IMR-90 (cell line): ENCODE data around the gene CAPN10. TPM values are rescaled to one million over a fixed set of nuclear protein-coding genes. Genes with fewer than 3 reads are reported as not detected.

ENCODE experiments used
- ATAC-seq: fragments of 200-7000 bp; cut with Tn5 transposase; 2 replicates; pipeline ENCODE4 v1.9.1; 2020; ENCODE audit warnings: low read depth, mild to moderate bottlenecking, moderate library complexity
- BruUV-seq: library from RNA; stranded (reverse); fragments of 400-500 nt; replicated peaks from 2 replicates; lab custom pipeline; 2021; lab: Mats Ljungman, UMichigan
- CTCF ChIA-PET: fragments of 300-600 bp; formaldehyde crosslinking; extraction: SDS; loops from one replicate; lab custom pipeline; 2021; ENCODE audit warnings: antibody characterized with exemption; lab: Yijun Ruan, JAX
- POLR2A ChIA-PET: fragments of 300-600 bp; sonication (Branson Sonifier 250); formaldehyde crosslinking; loops from one replicate; lab custom pipeline; 2022; ENCODE audit warnings: antibody characterized with exemption; ENCODE audit not compliant: unreplicated experiment; lab: Charles Lee
- DNase-seq: peaks from one replicate; pipeline ENCODE4 v3.0.0; 2013
- H2AFZ ChIP-seq: replicated peaks from 2 replicates; pipeline ENCODE3; 2013; ENCODE audit warnings: low read length, mild to moderate bottlenecking; ENCODE audit not compliant: poor library complexity
- H2AK5ac ChIP-seq: 2 replicates; pipeline ENCODE4 v1.6.1; 2013; ENCODE audit warnings: low read depth, low read length, inconsistent platforms
- H2AK9ac ChIP-seq: replicated peaks from 2 replicates; pipeline ENCODE3; 2013; ENCODE audit warnings: mild to moderate bottlenecking, low read depth, low read length, moderate library complexity; ENCODE audit not compliant: poor library complexity
- H2BK120ac ChIP-seq: 2 replicates; pipeline ENCODE4 v1.6.1; 2013; ENCODE audit warnings: low read depth, low read length, inconsistent platforms
- H2BK15ac ChIP-seq: 3 replicates; pipeline ENCODE4 v1.6.1; 2013; ENCODE audit warnings: low read depth, low read length, inconsistent platforms
- H2BK20ac ChIP-seq: 2 replicates; pipeline ENCODE4 v1.6.1; 2013; ENCODE audit warnings: low read depth, mild to moderate bottlenecking, inconsistent platforms, low read length, moderate library complexity
- H2BK5ac ChIP-seq: 2 replicates; pipeline ENCODE4 v1.6.1; 2013; ENCODE audit warnings: mild to moderate bottlenecking, low read depth, low read length, inconsistent platforms; ENCODE audit not compliant: poor library complexity, severe bottlenecking
- H3K14ac ChIP-seq: replicated peaks from 2 replicates; pipeline ENCODE4 v1.6.1; 2013; ENCODE audit warnings: low read depth, low read length, inconsistent platforms
- H3K18ac ChIP-seq: 2 replicates; pipeline ENCODE4 v1.6.1; 2013; ENCODE audit warnings: low read depth, low read length, control low read depth
- H3K23ac ChIP-seq: 2 replicates; pipeline ENCODE4 v1.6.1; 2013; ENCODE audit warnings: low read depth, low read length, inconsistent platforms
- H3K27ac ChIP-seq: 2 replicates; pipeline ENCODE4 v1.5.1; 2013; ENCODE audit warnings: mild to moderate bottlenecking, control low read depth, low read length; ENCODE audit not compliant: insufficient read depth
- H3K27me3 ChIP-seq: 2 replicates; pipeline ENCODE4 v1.6.1; 2013; ENCODE audit warnings: low read length; ENCODE audit not compliant: control insufficient read depth, insufficient read depth
- H3K36me3 ChIP-seq: 2 replicates; pipeline ENCODE4 v1.6.1; 2013; ENCODE audit warnings: low read length, mixed read lengths; ENCODE audit not compliant: control insufficient read depth, insufficient read depth
- H3K4ac ChIP-seq: 2 replicates; pipeline ENCODE4 v1.6.1; 2013; ENCODE audit warnings: low read depth, low read length, inconsistent platforms
- H3K4me1 ChIP-seq: 2 replicates; pipeline ENCODE4 v1.6.1; 2013; ENCODE audit warnings: low read length, mixed read lengths; ENCODE audit not compliant: control insufficient read depth, insufficient read depth
- H3K4me2 ChIP-seq: 2 replicates; pipeline ENCODE4 v1.6.1; 2013; ENCODE audit warnings: low read depth, mild to moderate bottlenecking, control low read depth, low read length, moderate library complexity
- H3K4me3 ChIP-seq: 2 replicates; pipeline ENCODE4 v1.5.1; 2013; ENCODE audit warnings: low read depth, mild to moderate bottlenecking, control low read depth, low read length, moderate library complexity; ENCODE audit not compliant: insufficient read depth
- H3K56ac ChIP-seq: 2 replicates; pipeline ENCODE4 v1.6.1; 2013; ENCODE audit warnings: low read length, inconsistent platforms; ENCODE audit not compliant: insufficient read depth; ENCODE audit errors: extremely low read depth
- H3K79me1 ChIP-seq, 2 experiments: 2 replicates each; pipeline ENCODE4 v1.6.1; 2013; ENCODE audit warnings: low read length in 2 of 2, inconsistent platforms in 1 of 2, low read depth in 1 of 2
- H3K9ac ChIP-seq: 2 replicates; pipeline ENCODE4 v1.6.1; 2013; ENCODE audit warnings: low read depth, low read length, control low read depth
- H3K9me1 ChIP-seq: 2 replicates; pipeline ENCODE4 v1.6.1; 2013; ENCODE audit warnings: low read length, inconsistent platforms; ENCODE audit not compliant: insufficient read depth
- H3K9me3 ChIP-seq: 2 replicates; pipeline ENCODE4 v1.6.1; 2013; ENCODE audit warnings: low read length; ENCODE audit not compliant: control insufficient read depth, insufficient read depth
- H4K20me1 ChIP-seq: 2 replicates; pipeline ENCODE4 v1.6.1; 2013; ENCODE audit warnings: low read length, inconsistent platforms; ENCODE audit not compliant: insufficient read depth
- H4K5ac ChIP-seq: 2 replicates; pipeline ENCODE4 v1.6.1; 2013; ENCODE audit warnings: mild to moderate bottlenecking, low read depth, low read length, control low read depth
- H4K8ac ChIP-seq, 2 experiments: 2 replicates each; pipeline ENCODE4 v1.6.1; 2013; ENCODE audit warnings: low read depth in 2 of 2, low read length in 2 of 2, control low read depth in 1 of 2, inconsistent platforms in 1 of 2
- H4K91ac ChIP-seq: 2 replicates; pipeline ENCODE4 v1.6.1; 2013; ENCODE audit warnings: low read depth, low read length, inconsistent platforms; ENCODE audit not compliant: insufficient read depth
- BHLHE40 ChIP-seq: fragments of 150-350 bp; IDR thresholded peaks from 2 replicates; pipeline ENCODE4 v1.6.1; 2016; ENCODE audit warnings: mild to moderate bottlenecking, low read depth, low read length
- CEBPB ChIP-seq: IDR thresholded peaks from 2 replicates; pipeline ENCODE4 v1.6.1; 2012; ENCODE audit warnings: low read depth, low read length, improper control_type of control experiment
- CHD1 ChIP-seq: IDR thresholded peaks from 2 replicates; pipeline ENCODE4 v1.6.1; 2012; ENCODE audit warnings: low read depth, low read length, improper control_type of control experiment
- ELK1 ChIP-seq: fragments of 150-350 bp; IDR thresholded peaks from 2 replicates; pipeline ENCODE4 v1.6.1; 2016; ENCODE audit warnings: low read depth, mild to moderate bottlenecking, low read length, moderate library complexity, borderline replicate concordance
- FOS ChIP-seq: fragments of 150-350 bp; IDR thresholded peaks from 2 replicates; pipeline ENCODE4 v1.6.1; 2016; ENCODE audit warnings: low read depth, low read length
- MAZ ChIP-seq: IDR thresholded peaks from 2 replicates; pipeline ENCODE4 v1.6.1; 2012; ENCODE audit warnings: low read depth, mild to moderate bottlenecking, low read length, improper control_type of control experiment, moderate library complexity, borderline replicate concordance
- MXI1 ChIP-seq: IDR thresholded peaks from 2 replicates; pipeline ENCODE4 v1.6.1; 2012; ENCODE audit warnings: low read depth, mild to moderate bottlenecking, low read length, moderate library complexity, borderline replicate concordance
- NFE2L2 ChIP-seq: fragments of 150-350 bp; IDR thresholded peaks from 2 replicates; pipeline ENCODE4 v1.6.1; 2016; ENCODE audit warnings: low read depth, mild to moderate bottlenecking, low read length
- POLR2A ChIP-seq: IDR thresholded peaks from 2 replicates; pipeline ENCODE4 v1.6.1; 2012; ENCODE audit warnings: mild to moderate bottlenecking, low read depth, low read length
- RAD21 ChIP-seq: IDR thresholded peaks from 2 replicates; pipeline ENCODE4 v1.6.1; 2012; ENCODE audit warnings: low read length, improper control_type of control experiment
- RFX5 ChIP-seq: IDR thresholded peaks from 2 replicates; pipeline ENCODE4 v1.8.0; 2012; ENCODE audit warnings: low read depth, mild to moderate bottlenecking, low read length, moderate library complexity
- SMC3 ChIP-seq: fragments of 150-350 bp; IDR thresholded peaks from 2 replicates; pipeline ENCODE4 v1.6.1; 2016; ENCODE audit warnings: low read depth, mild to moderate bottlenecking, antibody characterized with exemption, low read length, moderate library complexity
- USF2 ChIP-seq: fragments of 150-350 bp; IDR thresholded peaks from 2 replicates; pipeline ENCODE4 v1.6.1; 2017; ENCODE audit warnings: mild to moderate bottlenecking, antibody characterized with exemption, low read length, low read depth
- WGBS, 2 experiments: methylation state at CpG; one replicate each; pipeline versions ENCODE4 v1.1.5 to v1.1.7; 2013; ENCODE audit warnings: missing lambda C conversion rate in 2 of 2; ENCODE audit not compliant: insufficient read length in 1 of 2; ENCODE audit errors: extremely low coverage in 2 of 2; 5-methylcytosine and 5-hydroxymethylcytosine counted together
- dilution Hi-C: fragments of 300-500 bp; cut with HindIII; formaldehyde crosslinking; loops from one replicate; pipeline ENCODE4 v1.14.3; 2018; ENCODE audit warnings: low sequenced_read_pairs; ENCODE audit not compliant: unreplicated experiment
- in situ Hi-C: fragments of 300-500 bp; cut with MboI; formaldehyde crosslinking; loops from 3 replicates; pipeline ENCODE4 v1.14.3; 2019; ENCODE audit warnings: low sequenced_read_pairs, inconsistent platforms, mixed read lengths
- intact Hi-C: fragments of 100-400 bp; cut with micrococcal nuclease; formaldehyde crosslinking; loops from 2 replicates; pipeline ENCODE4 v1.10.0; 2022
- polyA plus RNA-seq, 3 experiments: library from polyadenylated mRNA; depleted of rRNA; stranded (reverse); fragments of >200 nt; gene quantifications; 2 replicates each; pipeline ENCODE4 v1.2.3, GENCODE V29; 2012; ENCODE audit warnings: low replicate concordance in 1 of 3
- total RNA-seq: library from RNA; depleted of rRNA; stranded (reverse); fragments of >200 nt; gene quantifications from 2 replicates; pipeline ENCODE4 v1.2.3, GENCODE V29; 2012
- TF ChIP-seq, protein P1 (sequence below): conservative IDR thresholded peaks from 2 replicates; pipeline ENCODE4 v1.5.1; 2012; ENCODE audit warnings: mild to moderate bottlenecking, low read depth, low read length, improper control_type of control experiment

CAPN10 gene
- total and polyA plus RNA-seq, 2 of the 4 experiments (the other 2 are of a cell fraction) = 6.3 to 20.9 TPM

DNA sequence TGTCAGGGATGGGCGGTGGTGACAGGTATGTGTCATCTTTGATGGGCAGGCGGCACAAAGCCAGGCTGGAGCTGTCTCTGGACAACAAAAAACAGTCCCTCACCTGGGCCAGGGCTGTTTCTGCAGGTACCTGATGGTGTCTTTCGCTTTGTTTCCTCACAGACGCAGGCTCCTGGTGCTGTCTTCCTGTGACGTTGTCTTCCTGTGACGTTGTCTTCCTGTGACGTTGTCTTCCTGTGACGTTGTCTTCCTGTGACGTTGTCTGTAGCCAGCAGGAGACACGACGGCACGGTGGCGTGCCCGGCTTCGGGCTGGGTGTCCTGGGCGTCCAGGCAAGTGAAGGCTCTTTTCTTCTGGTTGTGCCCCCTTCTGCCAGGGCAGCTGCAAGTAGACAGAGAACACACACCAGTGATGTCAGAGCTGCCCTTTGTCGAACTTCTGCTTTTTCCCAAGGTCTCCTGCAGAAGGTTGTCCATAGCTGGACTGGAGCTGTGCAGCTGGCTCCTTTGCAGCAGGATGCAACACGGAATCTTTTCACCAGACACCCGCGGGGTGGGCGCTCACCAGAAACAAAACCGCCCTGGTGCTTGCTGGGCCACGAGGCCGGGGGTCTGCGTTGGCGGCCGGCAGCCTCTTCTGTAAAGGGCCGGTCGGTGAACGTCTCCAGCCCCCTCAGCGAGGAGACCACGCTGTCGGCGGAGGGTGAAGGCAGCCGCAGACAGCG is 59.8 kb downstream of the CAPN10 start:
- no peak overlapping the region for H4K5ac ChIP-seq
- no peaks in the 10 kb centered on the region for H3K4me1 ChIP-seq
- no peaks in the 10 kb centered on the region for H3K9me3 ChIP-seq
- ChIA-PET POLR2A (no interaction called here), CTCF (no interaction called here)
- ATAC-seq (no peak), DNase-seq (no peak)
- peaks cover 68% of the 10 kb centered on the region for H3K27me3 ChIP-seq
- no peak overlapping the region for H2AK5ac ChIP-seq
- no peak overlapping the region for H2AK9ac ChIP-seq
- H3K9me1 ChIP-seq = no peaks in the 10 kb centered on the region
- no peak overlapping the region for H2AFZ ChIP-seq
- H3K79me1 ChIP-seq = no peaks in the 10 kb centered on the region
- H3K14ac ChIP-seq = no peak overlapping the region
- H4K91ac ChIP-seq = no peak overlapping the region
- H4K20me1 ChIP-seq = no peaks in the 10 kb centered on the region
- no peak overlapping the region for H3K4me2 ChIP-seq
- intact Hi-C loops (no loop called here), in situ Hi-C loops (no loop called here), dilution Hi-C loops (no loop called here)
- no peak overlapping the region for H4K8ac ChIP-seq
- no peak for TF ChIP-seq USF2
- no peak for TF ChIP-seq BHLHE40
- TF ChIP-seq FOS = no peak
- TF ChIP-seq POLR2A = no peak
- TF ChIP-seq, protein P1, sequence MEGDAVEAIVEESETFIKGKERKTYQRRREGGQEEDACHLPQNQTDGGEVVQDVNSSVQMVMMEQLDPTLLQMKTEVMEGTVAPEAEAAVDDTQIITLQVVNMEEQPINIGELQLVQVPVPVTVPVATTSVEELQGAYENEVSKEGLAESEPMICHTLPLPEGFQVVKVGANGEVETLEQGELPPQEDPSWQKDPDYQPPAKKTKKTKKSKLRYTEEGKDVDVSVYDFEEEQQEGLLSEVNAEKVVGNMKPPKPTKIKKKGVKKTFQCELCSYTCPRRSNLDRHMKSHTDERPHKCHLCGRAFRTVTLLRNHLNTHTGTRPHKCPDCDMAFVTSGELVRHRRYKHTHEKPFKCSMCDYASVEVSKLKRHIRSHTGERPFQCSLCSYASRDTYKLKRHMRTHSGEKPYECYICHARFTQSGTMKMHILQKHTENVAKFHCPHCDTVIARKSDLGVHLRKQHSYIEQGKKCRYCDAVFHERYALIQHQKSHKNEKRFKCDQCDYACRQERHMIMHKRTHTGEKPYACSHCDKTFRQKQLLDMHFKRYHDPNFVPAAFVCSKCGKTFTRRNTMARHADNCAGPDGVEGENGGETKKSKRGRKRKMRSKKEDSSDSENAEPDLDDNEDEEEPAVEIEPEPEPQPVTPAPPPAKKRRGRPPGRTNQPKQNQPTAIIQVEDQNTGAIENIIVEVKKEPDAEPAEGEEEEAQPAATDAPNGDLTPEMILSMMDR = no peak
- no peak for TF ChIP-seq CHD1
- no peak for TF ChIP-seq RAD21
- TF ChIP-seq MXI1 = no peak
- no peak for TF ChIP-seq CEBPB
- TF ChIP-seq RFX5 = no peak
- no peak for TF ChIP-seq NFE2L2
- TF ChIP-seq ELK1 = no peak
- no peak for TF ChIP-seq MAZ
- no peak for TF ChIP-seq SMC3
- no peak overlapping the region for H2BK15ac ChIP-seq
- no peak overlapping the region for H3K4ac ChIP-seq
- H3K56ac ChIP-seq = no peak overlapping the region
- no peak overlapping the region for H3K23ac ChIP-seq
- no TSS peak for BruUV-seq
- no peak overlapping the region for H3K9ac ChIP-seq
- H2BK20ac ChIP-seq = no peak overlapping the region
- no peaks in the 10 kb centered on the region for H3K36me3 ChIP-seq
- WGBS, 2 experiments = 71% methylated on average over 19 of the region's 36 CpGs; no CpG with 5 or more reads in 1 of the 2 experiments
- no peak overlapping the region for H3K4me3 ChIP-seq
- no peak overlapping the region for H2BK120ac ChIP-seq
- H3K18ac ChIP-seq = no peak overlapping the region
- no peak overlapping the region for H2BK5ac ChIP-seq
- H3K27ac ChIP-seq = no peak overlapping the region
